NT2/D1 (cell line): ENCODE results near the gene DOLPP1.
"Not testable (repeated sequence)": the region's sequence is repeated elsewhere in the genome, so short reads cannot be mapped to it uniquely, and the experiment has no call there.

Experiments
- DNase-seq: peaks from one replicate; pipeline ENCODE4 v3.0.0-alpha.2; 2011; ENCODE audit warnings: low read depth, low spot score
- H3K27me3 ChIP-seq: 2 replicates; pipeline ENCODE4 v1.6.0; 2011; ENCODE audit warnings: mild to moderate bottlenecking; ENCODE audit not compliant: insufficient read length, insufficient read depth
- H3K36me3 ChIP-seq: 2 replicates; pipeline ENCODE4 v1.6.1; 2011; ENCODE audit warnings: mild to moderate bottlenecking, low read length, mixed read lengths; ENCODE audit not compliant: insufficient read depth, insufficient read length
- H3K4me1 ChIP-seq: 2 replicates; pipeline ENCODE4 v1.5.1; 2011; ENCODE audit not compliant: insufficient read depth, insufficient read length
- H3K4me3 ChIP-seq: 2 replicates; pipeline ENCODE4 v1.5.1; 2011; ENCODE audit warnings: low read depth; ENCODE audit not compliant: insufficient read length
- H3K9ac ChIP-seq: 2 replicates; pipeline ENCODE4 v1.6.0; 2011; ENCODE audit warnings: low read depth; ENCODE audit not compliant: insufficient read length
- H3K9me3 ChIP-seq: 2 replicates; pipeline ENCODE4 v1.5.1; 2011; ENCODE audit warnings: mild to moderate bottlenecking, low read length; ENCODE audit not compliant: insufficient read depth
- SUZ12 ChIP-seq: IDR thresholded peaks from 2 replicates; pipeline ENCODE4 v1.6.1; 2011; ENCODE audit not compliant: insufficient read length, insufficient read depth; ENCODE audit errors: extremely low read depth
- YY1 ChIP-seq: IDR thresholded peaks from 2 replicates; pipeline ENCODE4 v1.6.1; 2011; ENCODE audit not compliant: insufficient read length, insufficient read depth
- ZNF274 ChIP-seq: IDR thresholded peaks from 2 replicates; pipeline ENCODE4 v1.6.1; 2011; ENCODE audit warnings: mild to moderate bottlenecking, low read depth, low read length

The DOLPP1 gene

DNA sequence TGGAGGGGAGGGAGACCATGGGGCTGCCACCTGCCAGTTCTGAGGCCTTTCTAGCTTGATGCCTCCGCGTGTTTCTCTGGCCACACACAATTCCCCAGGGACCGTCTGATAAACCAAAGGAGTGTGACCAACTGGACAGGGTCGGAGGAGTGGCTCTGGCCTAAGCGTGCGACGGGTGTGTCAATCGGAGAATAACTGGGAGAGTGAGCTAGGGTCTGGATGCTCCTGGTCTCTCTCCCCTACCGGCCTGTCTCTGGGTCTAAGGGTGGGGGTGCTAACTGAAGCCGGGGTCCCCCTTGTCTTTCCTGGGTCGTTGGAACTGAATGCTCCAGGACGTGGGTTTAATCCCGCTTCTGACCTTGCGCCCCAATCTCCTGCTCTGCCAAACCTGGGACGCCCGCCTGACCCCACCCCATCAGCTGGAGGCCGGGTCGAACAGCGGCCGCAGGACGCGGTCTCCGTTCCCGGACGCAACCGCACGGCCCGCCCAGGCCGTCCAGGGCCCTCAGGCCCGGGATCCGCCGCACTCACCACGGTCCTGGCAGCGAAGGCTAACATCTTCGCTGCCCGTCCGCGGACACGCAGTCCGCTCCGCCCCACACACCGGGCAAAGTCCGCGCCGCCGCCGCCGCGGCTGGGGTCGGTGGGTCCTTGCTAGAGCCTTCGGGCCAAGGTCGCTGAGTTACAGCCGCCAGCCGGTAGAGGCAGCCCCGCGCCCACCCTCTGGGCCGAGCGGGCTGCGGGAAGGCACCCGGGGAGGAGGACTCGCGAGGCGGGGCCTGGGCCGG, 29.2 kb downstream of the DOLPP1 start:
- peaks cover 6% of the 10 kb centered on the region for H3K36me3 ChIP-seq
- peaks cover 23% of the 10 kb centered on the region for H3K27me3 ChIP-seq
- peaks cover 4% of the 10 kb centered on the region for H3K4me1 ChIP-seq
- H3K9ac ChIP-seq: peak overlapping the region; percentile 86
- TF ChIP-seq SUZ12: no peak
- TF ChIP-seq ZNF274: no peak
- TF ChIP-seq YY1: no peak
- DNase-seq: no peak
- no peaks in the 10 kb centered on the region for H3K9me3 ChIP-seq
- H3K4me3 ChIP-seq: peak overlapping the region; percentile 80

GRCh38 chr9:129110740-129111527, 30.0 kb downstream of the DOLPP1 start, which contains the start of the genes CRAT and PTPA:
Gene CRAT (minus strand): TSS chr9:129110793. CDS start chr9:129110509, 284 bp downstream.
Gene PTPA (plus strand): TSS chr9:129111415. CDS start chr9:129111601, 186 bp downstream.
- Histone ChIP-seq H3K4me1 (peaks cover 6% of the 10 kb centered on the region), H3K36me3 (peaks cover 6% of the 10 kb centered on the region), H3K9ac (peak within 1 kb of the TSS; percentile 98), H3K27me3 (peaks cover 23% of the 10 kb centered on the region), H3K4me3 (peak within 1 kb of the TSS; percentile 80), H3K9me3 (no peaks in the 10 kb centered on the region)
- peak; percentile 93 for DNase-seq
- TF ChIP-seq YY1 (peak; percentile 89), ZNF274 (no peak), SUZ12 (no peak)

DNA sequence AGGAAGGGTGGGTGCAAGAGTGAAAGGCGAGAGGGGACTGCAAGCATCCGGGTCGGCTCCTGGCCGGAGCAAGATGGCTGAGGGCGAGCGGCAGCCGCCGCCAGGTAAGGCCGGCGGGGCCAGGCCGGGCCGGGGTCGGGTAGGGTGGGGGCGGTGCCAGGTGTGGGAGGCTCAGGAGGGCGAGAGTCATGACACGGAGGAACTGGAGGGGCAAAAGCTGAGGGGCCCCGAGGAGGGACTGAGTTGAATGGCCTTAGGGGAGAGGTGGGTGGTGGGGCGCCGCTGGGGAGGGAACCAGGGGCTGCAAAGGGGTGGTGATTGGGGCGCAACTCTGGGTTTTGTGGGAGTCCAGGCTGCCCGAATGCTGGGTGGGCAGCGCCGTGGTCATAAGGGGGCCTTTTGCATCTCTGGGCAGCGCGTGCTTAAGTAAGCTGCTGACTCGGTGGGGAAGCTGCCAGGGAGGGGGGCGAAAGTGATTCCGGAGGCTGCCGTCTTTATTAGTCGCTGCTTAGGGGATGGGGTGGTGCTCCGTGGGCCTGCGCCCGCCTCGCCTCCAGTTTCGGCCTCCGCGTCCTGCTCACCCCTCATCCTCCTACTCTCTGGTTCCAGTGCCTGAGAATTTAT, 30.7 kb downstream of the DOLPP1 start:
- no peak for DNase-seq
- Histone ChIP-seq H3K9ac (peak overlapping the region; percentile 98), H3K9me3 (no peaks in the 10 kb centered on the region), H3K36me3 (peaks cover 3% of the 10 kb centered on the region), H3K27me3 (peaks cover 23% of the 10 kb centered on the region), H3K4me1 (peaks cover 3% of the 10 kb centered on the region), H3K4me3 (peak overlapping the region; percentile 62)
- TF ChIP-seq SUZ12 (no peak), YY1 (no peak), ZNF274 (no peak)

GRCh38 chr9:129112526-129112925, 31.6 kb downstream of the DOLPP1 start:
- not testable (repeated sequence) for DNase-seq, H3K36me3 ChIP-seq, H3K9me3 ChIP-seq, H3K4me1 ChIP-seq
- Histone ChIP-seq H3K9ac (peak overlapping the region; percentile 98), H3K27me3 (peaks cover 23% of the 10 kb centered on the region), H3K4me3 (peak overlapping the region; percentile 62)

- H3K9ac ChIP-seq: no peak overlapping the region
- H3K4me1 ChIP-seq: peaks cover 2% of the 10 kb centered on the region
- H3K27me3 ChIP-seq: peaks cover 16% of the 10 kb centered on the region
- H3K9me3 ChIP-seq: no peaks in the 10 kb centered on the region
- no peak for DNase-seq
- TF ChIP-seq YY1: no peak
- no peak for TF ChIP-seq ZNF274
- no peak for TF ChIP-seq SUZ12
- H3K4me3 ChIP-seq: no peak overlapping the region
- peaks cover 1% of the 10 kb centered on the region for H3K36me3 ChIP-seq
Observed at GRCh38 chr9:129113645-129114304, 32.9 kb downstream of the DOLPP1 start.

- Histone ChIP-seq H3K9ac (no peak overlapping the region), H3K36me3 (peaks cover 37% of the 10 kb centered on the region), H3K4me1 (peaks cover 2% of the 10 kb centered on the region), H3K9me3 (no peaks in the 10 kb centered on the region), H3K4me3 (no peak overlapping the region), H3K27me3 (no peaks in the 10 kb centered on the region)
- no peak for DNase-seq
- TF ChIP-seq SUZ12 (no peak), YY1 (no peak), ZNF274 (no peak)
Observed at GRCh38 chr9:129118799-129119198, 37.9 kb downstream of the DOLPP1 start.

DNA sequence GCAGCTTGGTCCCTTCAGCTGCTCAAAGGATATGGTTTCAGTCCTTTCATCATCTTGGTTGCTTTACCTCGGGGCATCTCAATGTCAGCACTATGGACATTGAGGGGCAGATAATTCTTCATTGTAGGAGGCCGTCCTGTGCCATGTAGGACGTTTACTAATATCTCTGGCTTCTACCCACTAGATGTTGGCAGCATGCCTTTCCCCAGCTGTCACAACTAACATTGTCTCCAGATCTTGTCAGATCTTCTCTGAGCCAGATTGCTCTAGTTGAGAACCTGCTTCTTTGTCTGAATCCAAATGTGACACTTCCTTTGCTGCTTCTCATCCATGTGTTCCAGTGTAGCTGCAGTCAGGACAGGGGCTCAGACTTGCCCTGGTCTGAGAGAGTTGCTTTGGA, 40.6 kb downstream of the DOLPP1 start:
- Histone ChIP-seq H3K27me3 (no peaks in the 10 kb centered on the region), H3K9me3 (no peaks in the 10 kb centered on the region), H3K9ac (no peak overlapping the region), H3K4me3 (no peak overlapping the region), H3K4me1 (peaks cover 8% of the 10 kb centered on the region), H3K36me3 (peaks cover 54% of the 10 kb centered on the region)
- TF ChIP-seq ZNF274: no peak
- no peak for TF ChIP-seq SUZ12
- no peak for TF ChIP-seq YY1
- no peak for DNase-seq
